Thyroid gland (tissue), 4 donors: ENCODE data around the gene NPTN. TPM values are rescaled to one million over a fixed set of nuclear protein-coding genes. Genes with fewer than 3 reads are reported as not detected.
A peak's percentile ranks its signal among the peaks of the same experiment; 100 is the strongest.

Source experiments
- DNase-seq, 2 donors: peaks; one replicate each; pipeline ENCODE4 v3.0.0-alpha.2; 2019
- H3K27ac ChIP-seq, 3 donors: fragments of 200-600 bp; sonication (generic); 1 replicate in 2 of 3; 2 replicates in 1 of 3; pipeline ENCODE4 v1.5.1; 2016 to 2019; ENCODE audit warnings: mild to moderate bottlenecking in 1 of 3, moderate library complexity in 1 of 3
- H3K27me3 ChIP-seq: fragments of 200-600 bp; sonication (generic); one replicate; pipeline ENCODE4 v1.5.1; 2019
- H3K36me3 ChIP-seq, 2 donors: fragments of 200-600 bp; sonication (generic); one replicate each; pipeline ENCODE4 v1.5.1; 2016 to 2019
- H3K4me1 ChIP-seq, 2 donors: fragments of 200-600 bp; sonication (generic); one replicate each; pipeline ENCODE4 v1.5.1; 2017 to 2019
- H3K4me3 ChIP-seq, 3 donors: fragments of 200-600 bp; sonication (generic); replicated peaks in 1 of 3; 1 replicate in 2 of 3; 2 replicates in 1 of 3; pipeline ENCODE4 v1.5.1; 2016; ENCODE audit warnings: mild to moderate bottlenecking in 1 of 3
- H3K9me3 ChIP-seq: fragments of 200-600 bp; sonication (generic); one replicate; pipeline ENCODE4 v1.5.1; 2017
- POLR2A ChIP-seq, 2 donors: fragments of 450-650 bp; IDR thresholded peaks; one replicate each; pipeline ENCODE4 v1.6.1; 2017; ENCODE audit warnings: antibody characterized with exemption in 2 of 2, mild to moderate bottlenecking in 2 of 2, moderate library complexity in 1 of 2
- WGBS, 2 donors: methylation state at CpG; one replicate each; pipeline ENCODE4 v1.1.5; 2017; 5-methylcytosine and 5-hydroxymethylcytosine counted together
- intact Hi-C: fragments of 100-400 bp; cut with DNase I; formaldehyde crosslinking; loops from one replicate; pipeline ENCODE4 v1.15.1; 2023
- total RNA-seq, 4 donors: library from RNA; depleted of rRNA; stranded (reverse); fragments of >200 nt; gene quantifications; one replicate each; pipeline ENCODE4 v1.2.3, GENCODE V29; 2016
- TF ChIP-seq, protein P1 (sequence below), 6 experiments: fragments of 200-600 bp in 3 of 6; fragments of 450-650 bp in 3 of 6; sonication (generic) in 3 of 6; IDR thresholded peaks; one replicate each; pipeline ENCODE4 v1.5.1; 2016 to 2019; ENCODE audit warnings: antibody characterized with exemption in 6 of 6, mild to moderate bottlenecking in 2 of 6, inconsistent platforms in 1 of 6, moderate library complexity in 1 of 6

The NPTN gene
- total RNA-seq, 4 donors from 2014 or later = 86.7 to 134 (median 124) TPM

- WGBS, 2 donors = 32 to 46% methylated on average over 3 of the region's 3 CpGs
- intact Hi-C loops = no loop called here
These were observed 114.9 kb downstream of the NPTN start for GRCh38 chr15:73518180-73518862.

GRCh38 chr15:73517566-73517965 lies 115.6 kb downstream of the NPTN start:
- 93% methylated on average over 2 of the region's 2 CpGs for WGBS, 2 donors
- Histone ChIP-seq H3K27me3 (no peaks in the 10 kb centered on the region), H3K36me3 (no peaks in the 10 kb centered on the region), H3K4me3 (no peak overlapping the region), H3K9me3 (no peaks in the 10 kb centered on the region), H3K4me1 (no peaks in the 10 kb centered on the region), H3K27ac (no peak overlapping the region)
- intact Hi-C loops = no loop called here
- no peak for TF ChIP-seq POLR2A (IDR thresholded peaks at IDR 0.05)
- TF ChIP-seq, protein P1, sequence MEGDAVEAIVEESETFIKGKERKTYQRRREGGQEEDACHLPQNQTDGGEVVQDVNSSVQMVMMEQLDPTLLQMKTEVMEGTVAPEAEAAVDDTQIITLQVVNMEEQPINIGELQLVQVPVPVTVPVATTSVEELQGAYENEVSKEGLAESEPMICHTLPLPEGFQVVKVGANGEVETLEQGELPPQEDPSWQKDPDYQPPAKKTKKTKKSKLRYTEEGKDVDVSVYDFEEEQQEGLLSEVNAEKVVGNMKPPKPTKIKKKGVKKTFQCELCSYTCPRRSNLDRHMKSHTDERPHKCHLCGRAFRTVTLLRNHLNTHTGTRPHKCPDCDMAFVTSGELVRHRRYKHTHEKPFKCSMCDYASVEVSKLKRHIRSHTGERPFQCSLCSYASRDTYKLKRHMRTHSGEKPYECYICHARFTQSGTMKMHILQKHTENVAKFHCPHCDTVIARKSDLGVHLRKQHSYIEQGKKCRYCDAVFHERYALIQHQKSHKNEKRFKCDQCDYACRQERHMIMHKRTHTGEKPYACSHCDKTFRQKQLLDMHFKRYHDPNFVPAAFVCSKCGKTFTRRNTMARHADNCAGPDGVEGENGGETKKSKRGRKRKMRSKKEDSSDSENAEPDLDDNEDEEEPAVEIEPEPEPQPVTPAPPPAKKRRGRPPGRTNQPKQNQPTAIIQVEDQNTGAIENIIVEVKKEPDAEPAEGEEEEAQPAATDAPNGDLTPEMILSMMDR (IDR thresholded peaks at IDR 0.05) = no peak
- no peak for DNase-seq

More at GRCh38 chr15:73518180-73518862, 114.9 kb downstream of the NPTN start:
- Histone ChIP-seq H3K27ac (no peak overlapping the region), H3K4me1 (no peaks in the 10 kb centered on the region), H3K27me3 (no peaks in the 10 kb centered on the region), H3K4me3 (no peak overlapping the region), H3K36me3 (no peaks in the 10 kb centered on the region), H3K9me3 (no peaks in the 10 kb centered on the region)
- TF ChIP-seq POLR2A (IDR thresholded peaks at IDR 0.05) = no peak
- TF ChIP-seq, protein P1 (IDR thresholded peaks at IDR 0.05) = no peak
- peak; percentile 71 to 78 for DNase-seq

DNA sequence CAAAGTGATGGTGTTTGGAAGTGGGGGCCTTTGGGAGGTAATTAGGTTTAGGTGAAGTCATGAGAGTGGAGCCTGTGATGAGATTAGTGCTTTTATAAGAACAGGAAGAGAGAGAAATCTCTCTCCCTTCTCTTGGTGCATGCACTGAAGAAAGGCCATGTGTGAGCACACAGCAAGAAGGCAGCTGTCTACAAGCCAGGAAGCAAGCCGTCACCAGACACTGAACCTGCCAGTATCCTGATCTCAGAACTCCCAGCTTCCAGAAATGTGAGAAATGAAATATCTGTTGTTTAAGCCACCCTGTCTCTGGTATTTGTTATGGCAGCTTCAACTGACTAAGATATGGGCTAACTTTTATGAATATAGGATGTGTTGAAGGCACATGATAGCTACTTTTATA lies 117.7 kb downstream of the NPTN start:
- intact Hi-C loops = no loop called here
- no peak overlapping the region for H3K27ac ChIP-seq
- 79 to 100% methylated on average over 1 of the region's 1 CpG for WGBS, 2 donors
- no peak overlapping the region for H3K4me3 ChIP-seq
- H3K4me1 ChIP-seq = no peaks in the 10 kb centered on the region
- TF ChIP-seq POLR2A (IDR thresholded peaks at IDR 0.05) = no peak
- TF ChIP-seq, protein P1 (IDR thresholded peaks at IDR 0.05) = no peak
- no peak for DNase-seq
- no peaks in the 10 kb centered on the region for H3K27me3 ChIP-seq
- H3K36me3 ChIP-seq = no peaks in the 10 kb centered on the region
- H3K9me3 ChIP-seq = no peaks in the 10 kb centered on the region

Other genes starting within 250 kb of the NPTN start
- not detected for gene REC114, start 190.2 kb downstream of the NPTN start, total RNA-seq
- 10 to 100 TPM; 22.6 to 39.5 (median 28.9) TPM for gene CD276, start 51.0 kb upstream of the NPTN start, total RNA-seq
- gene INSYN1, start 120.0 kb upstream of the NPTN start, total RNA-seq = 1 to 10 TPM in 3 of 4 donors, under 1 TPM in 1; 0.83 to 2.5 (median 2.0) TPM
- not detected for gene TBC1D21, start 240.2 kb upstream of the NPTN start, total RNA-seq